GM19240 (cell line): ENCODE measurements around the gene MTERF2.
"Not testable (repeated sequence)": the region's sequence is repeated elsewhere in the genome, so short reads cannot be mapped to it uniquely, and the experiment has no call there.

ENCODE experiments used
- DNase-seq: peaks from one replicate; pipeline ENCODE4 v3.0.0; 2011; ENCODE audit warnings: low spot score; ENCODE audit not compliant: insufficient read length

The MTERF2 gene, protein sequence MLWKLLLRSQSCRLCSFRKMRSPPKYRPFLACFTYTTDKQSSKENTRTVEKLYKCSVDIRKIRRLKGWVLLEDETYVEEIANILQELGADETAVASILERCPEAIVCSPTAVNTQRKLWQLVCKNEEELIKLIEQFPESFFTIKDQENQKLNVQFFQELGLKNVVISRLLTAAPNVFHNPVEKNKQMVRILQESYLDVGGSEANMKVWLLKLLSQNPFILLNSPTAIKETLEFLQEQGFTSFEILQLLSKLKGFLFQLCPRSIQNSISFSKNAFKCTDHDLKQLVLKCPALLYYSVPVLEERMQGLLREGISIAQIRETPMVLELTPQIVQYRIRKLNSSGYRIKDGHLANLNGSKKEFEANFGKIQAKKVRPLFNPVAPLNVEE

GRCh38 chr12:106986625-106987389 lies at the start of gene MTERF2:
TSS of gene MTERF2 (minus strand) at chr12:106987146. CDS start at chr12:106978714, 8,432 bp downstream.
- DNase-seq = peak; percentile 67

DNA sequence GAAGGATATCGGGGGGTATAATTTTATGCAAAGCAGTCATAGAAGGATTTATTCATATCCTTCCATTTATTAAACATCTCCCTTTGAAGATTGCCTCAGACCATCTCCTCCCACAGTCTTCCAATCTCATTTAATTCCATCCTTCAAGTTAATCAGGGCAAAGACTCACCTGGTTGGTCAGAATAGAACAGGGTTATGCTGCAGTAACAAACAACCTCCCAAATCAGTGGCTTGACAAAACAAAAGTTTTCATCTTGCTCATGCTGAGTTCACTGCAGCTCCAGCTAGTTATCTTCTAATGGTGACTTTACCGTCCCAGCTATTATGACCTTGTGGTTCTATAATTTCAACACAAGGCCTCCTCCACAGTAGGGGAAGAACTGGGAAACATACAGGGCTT lies 48.8 kb upstream of the MTERF2 start:
- DNase-seq = no peak

GRCh38 chr12:107033758-107034739 lies 47.1 kb upstream of the MTERF2 start:
- no peak for DNase-seq

DNA sequence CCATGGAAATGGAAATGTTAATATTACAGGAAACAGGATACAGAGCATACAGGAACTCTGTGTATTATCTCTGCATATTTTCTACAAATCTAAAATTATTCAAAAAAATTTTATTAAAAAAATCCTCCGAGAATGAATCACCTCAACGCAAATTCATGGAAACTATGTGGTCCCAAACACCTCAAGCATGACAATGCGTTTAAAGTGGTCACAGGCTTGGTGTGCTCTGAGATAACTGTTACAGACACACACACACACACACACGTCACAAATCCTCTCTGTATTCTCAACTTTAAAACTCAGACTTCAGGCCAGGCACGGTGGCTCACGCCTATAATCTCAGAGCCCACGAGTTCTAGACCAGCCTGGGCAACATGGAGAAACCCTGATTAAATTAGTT lies 45.3 kb upstream of the MTERF2 start:
- no peak for DNase-seq

- no peak for DNase-seq
Observed at GRCh38 chr12:107031061-107031460, 44.1 kb upstream of the MTERF2 start.

DNA sequence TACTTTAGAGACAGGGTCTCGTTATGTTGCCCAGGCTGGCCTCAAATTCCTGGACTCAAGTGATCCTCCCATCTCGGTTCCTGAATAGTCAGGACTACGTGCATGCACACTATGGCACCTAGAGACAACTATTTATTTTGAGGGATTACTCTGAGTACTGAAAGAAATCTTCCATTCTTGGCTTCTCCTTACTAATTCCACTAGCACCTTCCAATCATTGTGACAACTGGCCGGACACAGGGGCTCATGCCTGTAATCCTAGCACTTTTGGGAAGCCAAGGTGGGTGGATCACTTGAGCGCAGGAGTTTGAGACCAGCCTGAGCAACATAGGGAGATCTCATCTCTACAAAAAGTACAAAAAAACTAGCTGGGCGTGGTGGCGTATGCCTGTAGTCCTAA lies 42.1 kb upstream of the MTERF2 start:
- DNase-seq = no peak

- DNase-seq = no peak
Observed at GRCh38 chr12:107027636-107028053, 40.7 kb upstream of the MTERF2 start.

DNA sequence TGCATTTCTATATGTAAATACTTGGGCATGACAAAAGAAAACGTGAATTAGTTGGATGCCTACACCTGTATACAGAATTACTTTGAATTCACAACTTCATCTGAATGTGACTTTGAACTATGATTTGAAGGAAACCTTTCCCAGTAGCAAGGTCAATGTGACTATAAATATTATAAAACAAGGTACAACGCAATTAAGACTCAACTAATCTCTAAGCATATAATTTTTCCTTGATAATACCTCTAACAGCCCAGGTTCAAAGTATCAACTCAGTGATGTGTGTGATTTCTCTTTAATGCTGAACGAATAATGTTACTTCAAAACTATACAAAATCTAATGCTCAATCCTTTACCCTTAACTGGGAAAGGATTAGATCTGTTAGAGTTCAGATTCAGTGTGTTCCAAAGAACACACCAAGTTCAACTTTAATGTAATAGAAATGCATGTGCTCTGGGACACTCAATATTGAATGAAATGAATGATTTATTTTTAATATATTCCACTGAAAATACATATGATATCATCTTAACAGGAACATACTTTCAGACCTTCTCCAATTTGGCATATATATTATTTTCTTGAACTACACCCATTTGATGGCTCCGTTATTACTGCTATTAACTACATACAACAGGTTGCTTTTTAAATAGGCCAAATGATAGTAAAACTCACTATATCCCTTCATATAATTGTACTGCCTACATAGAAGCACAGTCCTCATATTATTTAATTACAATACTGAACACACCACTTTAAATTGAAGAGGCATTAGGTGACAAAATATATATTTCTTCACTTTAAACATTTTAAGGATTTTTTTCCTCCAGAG lies 40.1 kb upstream of the MTERF2 start:
- no peak for DNase-seq

DNA sequence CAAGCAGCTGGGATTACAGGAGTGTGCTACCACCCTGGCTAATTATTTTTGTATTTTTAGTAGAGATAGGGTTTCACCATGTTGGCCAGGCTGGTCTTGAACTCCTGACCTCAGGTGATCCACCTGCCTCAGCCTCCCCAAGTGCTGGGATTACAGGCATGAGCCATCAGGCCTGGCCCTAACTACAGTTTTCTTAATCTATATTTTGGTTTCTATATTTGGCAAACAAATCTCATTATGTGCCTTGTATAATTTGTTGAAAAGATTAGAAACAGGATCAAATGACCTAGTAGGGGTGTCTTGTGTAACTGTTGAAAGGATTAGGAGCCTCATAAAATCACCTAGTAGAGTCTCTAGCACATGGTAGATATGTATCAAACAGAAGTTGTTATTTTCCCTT lies 39.4 kb upstream of the MTERF2 start:
- DNase-seq = not testable (repeated sequence)

GRCh38 chr12:107025671-107026070 lies 38.7 kb upstream of the MTERF2 start:
- no peak for DNase-seq

GRCh38 chr12:107019546-107019945 lies 32.6 kb upstream of the MTERF2 start:
- DNase-seq = no peak

GRCh38 chr12:107017042-107017441 lies 30.1 kb upstream of the MTERF2 start:
- no peak for DNase-seq

DNA sequence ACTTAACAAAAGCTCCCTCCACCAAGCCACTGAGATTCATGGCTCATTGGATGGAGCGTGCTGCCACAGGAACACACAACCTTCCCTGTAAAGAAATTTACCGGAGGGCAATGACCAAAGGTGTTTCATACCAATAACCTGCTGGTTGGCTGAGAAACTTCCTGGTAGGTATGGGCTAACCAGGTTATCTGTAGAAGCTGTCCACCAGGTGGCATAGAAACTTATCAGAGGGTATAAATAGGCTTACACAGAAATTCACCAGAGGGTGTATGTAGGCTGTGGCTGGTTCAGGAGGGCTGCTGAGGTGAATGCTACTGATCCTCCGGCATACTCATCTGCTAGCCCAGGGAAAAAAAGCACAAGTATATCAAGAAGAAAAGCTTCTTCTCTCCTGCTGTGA lies 27.1 kb upstream of the MTERF2 start:
- no peak for DNase-seq

DNA sequence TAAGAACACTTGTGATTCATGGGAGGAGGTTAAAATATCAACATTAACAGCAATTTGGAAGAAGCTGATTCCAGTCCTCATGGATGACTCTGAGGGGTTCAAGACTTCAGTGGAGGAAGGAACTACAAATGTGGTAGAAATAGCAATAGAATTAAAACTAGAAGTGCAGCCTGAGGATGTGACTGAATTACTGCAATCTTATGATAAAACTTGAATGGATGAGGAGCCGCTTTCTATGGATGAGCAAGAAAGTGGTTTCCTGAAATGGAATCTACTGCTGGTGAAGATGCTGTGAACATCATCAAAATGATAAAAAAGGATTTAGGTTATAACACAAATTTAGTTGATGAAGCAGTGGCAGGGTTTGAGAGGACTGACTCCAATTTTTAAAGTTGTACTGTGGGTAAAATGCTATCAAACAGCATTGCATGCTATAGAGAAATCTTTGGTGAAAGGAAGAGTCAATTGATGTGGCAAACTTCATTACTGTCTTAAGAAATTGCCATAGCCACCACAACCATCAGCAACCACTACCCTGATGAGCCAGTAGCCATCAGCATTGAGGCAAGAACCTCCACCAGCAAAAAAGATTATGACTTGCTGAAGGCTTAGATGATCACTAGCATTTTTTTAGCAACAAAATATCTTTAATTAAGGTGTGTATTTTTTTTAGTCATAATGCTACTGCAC lies 25.9 kb upstream of the MTERF2 start:
- DNase-seq = no peak

GRCh38 chr12:107011519-107011918 lies 24.6 kb upstream of the MTERF2 start:
- DNase-seq = no peak

DNA sequence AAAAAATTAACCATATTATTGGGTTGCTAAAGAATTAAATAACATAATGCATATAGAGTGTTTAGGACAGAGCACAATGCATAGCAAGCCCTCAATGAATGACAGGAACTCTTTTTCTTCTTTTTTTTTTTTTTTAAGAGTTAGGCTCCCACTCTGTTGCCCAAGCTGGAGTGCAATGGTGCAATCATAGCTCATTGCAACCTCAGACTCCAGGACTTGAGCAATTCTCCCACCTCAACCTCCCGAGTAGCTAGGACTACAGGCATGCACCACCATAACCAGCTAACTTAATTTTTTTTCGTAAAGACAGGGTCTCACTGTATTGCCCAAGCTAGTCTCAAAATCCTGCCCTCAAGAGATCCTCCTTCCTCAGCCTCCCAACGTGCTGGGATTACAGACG lies 20.5 kb upstream of the MTERF2 start:
- no peak for DNase-seq

GRCh38 chr12:107002665-107003064 lies 15.7 kb upstream of the MTERF2 start:
- DNase-seq = not testable (repeated sequence)

GRCh38 chr12:106999446-106999845 lies 12.5 kb upstream of the MTERF2 start:
- no peak for DNase-seq

- no peak for DNase-seq
Observed at GRCh38 chr12:106997916-106998315, 11.0 kb upstream of the MTERF2 start.

GRCh38 chr12:106996102-106996501 lies 9.2 kb upstream of the MTERF2 start:
- DNase-seq = not testable (repeated sequence)
